Dendritic cell treated with granulocyte-macrophage colony-stimulating factor and Interleukin-4, amounts not matched to agents 40 ng/mL and 50 ng/mL, for 4 days (primary cell): ENCODE results near the gene TMEM81.

Experiments
- H3K27ac Mint-ChIP-seq: one replicate; pipeline ENCODE4 v1.8.0; 2022; ENCODE audit warnings: mild to moderate bottlenecking, mixed read lengths
- H3K27me3 Mint-ChIP-seq: one replicate; pipeline ENCODE4 v1.8.0; 2022; ENCODE audit warnings: mild to moderate bottlenecking, mixed read lengths
- H3K36me3 Mint-ChIP-seq: one replicate; pipeline ENCODE4 v1.8.0; 2022; ENCODE audit warnings: low read depth, mixed read lengths
- H3K4me1 Mint-ChIP-seq: one replicate; pipeline ENCODE4 v1.8.0; 2022; ENCODE audit warnings: low read depth, mixed read lengths
- H3K4me3 Mint-ChIP-seq: one replicate; pipeline ENCODE4 v1.8.0; 2022; ENCODE audit warnings: mild to moderate bottlenecking, moderate library complexity, mixed read lengths
- H3K9me3 Mint-ChIP-seq: one replicate; pipeline ENCODE4 v1.8.0; 2022; ENCODE audit warnings: mixed read lengths
- intact Hi-C: fragments of 100-400 bp; cut with micrococcal nuclease; formaldehyde crosslinking; loops from one replicate; pipeline ENCODE4 v1.15.0; 2022

The TMEM81 gene

GRCh38 chr1:205045146-205045545 is 39.1 kb downstream of the TMEM81 start:
- Mint-ChIP-seq H3K36me3 (no peaks in the 10 kb centered on the region), H3K9me3 (no peaks in the 10 kb centered on the region), H3K4me3 (no peak overlapping the region), H3K27me3 (peaks cover 66% of the 10 kb centered on the region), H3K27ac (no peak overlapping the region), H3K4me1 (no peaks in the 10 kb centered on the region)
- intact Hi-C loops = no loop called here

GRCh38 chr1:205044741-205045140 is 39.5 kb downstream of the TMEM81 start:
- H3K27ac Mint-ChIP-seq = no peak overlapping the region
- no peaks in the 10 kb centered on the region for H3K9me3 Mint-ChIP-seq
- intact Hi-C loops = no loop called here
- peaks cover 69% of the 10 kb centered on the region for H3K27me3 Mint-ChIP-seq
- H3K4me3 Mint-ChIP-seq = no peak overlapping the region
- no peaks in the 10 kb centered on the region for H3K4me1 Mint-ChIP-seq
- H3K36me3 Mint-ChIP-seq = no peaks in the 10 kb centered on the region

GRCh38 chr1:205043866-205044265 is 40.4 kb downstream of the TMEM81 start:
- Mint-ChIP-seq H3K36me3 (no peaks in the 10 kb centered on the region), H3K27ac (no peak overlapping the region), H3K4me3 (no peak overlapping the region), H3K4me1 (no peaks in the 10 kb centered on the region), H3K27me3 (peaks cover 70% of the 10 kb centered on the region), H3K9me3 (no peaks in the 10 kb centered on the region)
- intact Hi-C loops = no loop called here

GRCh38 chr1:205042911-205043806 is 41.1 kb downstream of the TMEM81 start, which contains the start of gene CNTN2:
CNTN2 (plus strand) TSS chr1:205043212; CDS start chr1:205053186, 9,974 bp downstream.
- intact Hi-C loops = no loop called here
- H3K27me3 Mint-ChIP-seq = peaks cover 72% of the 10 kb centered on the region

GRCh38 chr1:205041998-205042910 is 42.0 kb downstream of the TMEM81 start:
- no peak overlapping the region for H3K4me3 Mint-ChIP-seq
- no peak overlapping the region for H3K27ac Mint-ChIP-seq
- no peaks in the 10 kb centered on the region for H3K9me3 Mint-ChIP-seq
- H3K4me1 Mint-ChIP-seq = no peaks in the 10 kb centered on the region
- peaks cover 70% of the 10 kb centered on the region for H3K27me3 Mint-ChIP-seq
- H3K36me3 Mint-ChIP-seq = no peaks in the 10 kb centered on the region
- intact Hi-C loops = no loop called here

More at GRCh38 chr1:205042911-205043806, 41.1 kb downstream of the TMEM81 start, which contains the start of gene CNTN2:
- H3K27ac Mint-ChIP-seq = no peak within 1 kb of the TSS
- H3K36me3 Mint-ChIP-seq = no peaks in the 10 kb centered on the region
- no peak within 1 kb of the TSS for H3K4me3 Mint-ChIP-seq
- no peaks in the 10 kb centered on the region for H3K9me3 Mint-ChIP-seq
- no peaks in the 10 kb centered on the region for H3K4me1 Mint-ChIP-seq

GRCh38 chr1:205041001-205041715 is 43.1 kb downstream of the TMEM81 start:
- Mint-ChIP-seq H3K27me3 (peaks cover 62% of the 10 kb centered on the region), H3K27ac (no peak overlapping the region), H3K4me3 (no peak overlapping the region), H3K9me3 (no peaks in the 10 kb centered on the region), H3K36me3 (no peaks in the 10 kb centered on the region), H3K4me1 (no peaks in the 10 kb centered on the region)
- intact Hi-C loops = no loop called here

GRCh38 chr1:205038132-205038786 is 46.0 kb downstream of the TMEM81 start:
- Mint-ChIP-seq H3K4me3 (no peak overlapping the region), H3K9me3 (no peaks in the 10 kb centered on the region), H3K4me1 (no peaks in the 10 kb centered on the region), H3K27ac (no peak overlapping the region), H3K27me3 (peaks cover 33% of the 10 kb centered on the region), H3K36me3 (no peaks in the 10 kb centered on the region)
- intact Hi-C loops = no loop called here

GRCh38 chr1:205037539-205037938 is 46.7 kb downstream of the TMEM81 start:
- intact Hi-C loops = no loop called here
- no peaks in the 10 kb centered on the region for H3K36me3 Mint-ChIP-seq
- H3K27ac Mint-ChIP-seq = no peak overlapping the region
- H3K4me3 Mint-ChIP-seq = no peak overlapping the region
- H3K9me3 Mint-ChIP-seq = no peaks in the 10 kb centered on the region
- H3K27me3 Mint-ChIP-seq = peaks cover 28% of the 10 kb centered on the region
- no peaks in the 10 kb centered on the region for H3K4me1 Mint-ChIP-seq
